AG04449 (cell line): ENCODE data around the gene DUS3L.

Experiments
- CTCF ChIA-PET: fragments of 350-600 bp; formaldehyde crosslinking; extraction: SDS; loops from one replicate; lab custom pipeline; 2021; ENCODE audit warnings: antibody characterized with exemption; lab: Yijun Ruan, JAX
- POLR2A ChIA-PET: fragments of 400-600, 350-600 bp; formaldehyde crosslinking; extraction: SDS; loops from one replicate; lab custom pipeline; 2020; ENCODE audit warnings: antibody characterized with exemption, inconsistent platforms; lab: Yijun Ruan, JAX
- DNase-seq: peaks from one replicate; pipeline ENCODE4 v3.0.0-alpha.2; 2010; ENCODE audit warnings: low read depth, low spot score
- H3K4me3 ChIP-seq: 2 replicates; pipeline ENCODE4 v1.5.1; 2011; ENCODE audit warnings: low read depth, mild to moderate bottlenecking, control low read depth, low read length
- TF ChIP-seq, protein P1 (sequence below): IDR thresholded peaks from one replicate; pipeline ENCODE4 v1.5.1; 2011; ENCODE audit warnings: mild to moderate bottlenecking, moderate library complexity, low read length, control low read depth, inconsistent platforms; ENCODE audit not compliant: insufficient read depth; ENCODE audit errors: missing control alignments

The DUS3L gene, protein sequence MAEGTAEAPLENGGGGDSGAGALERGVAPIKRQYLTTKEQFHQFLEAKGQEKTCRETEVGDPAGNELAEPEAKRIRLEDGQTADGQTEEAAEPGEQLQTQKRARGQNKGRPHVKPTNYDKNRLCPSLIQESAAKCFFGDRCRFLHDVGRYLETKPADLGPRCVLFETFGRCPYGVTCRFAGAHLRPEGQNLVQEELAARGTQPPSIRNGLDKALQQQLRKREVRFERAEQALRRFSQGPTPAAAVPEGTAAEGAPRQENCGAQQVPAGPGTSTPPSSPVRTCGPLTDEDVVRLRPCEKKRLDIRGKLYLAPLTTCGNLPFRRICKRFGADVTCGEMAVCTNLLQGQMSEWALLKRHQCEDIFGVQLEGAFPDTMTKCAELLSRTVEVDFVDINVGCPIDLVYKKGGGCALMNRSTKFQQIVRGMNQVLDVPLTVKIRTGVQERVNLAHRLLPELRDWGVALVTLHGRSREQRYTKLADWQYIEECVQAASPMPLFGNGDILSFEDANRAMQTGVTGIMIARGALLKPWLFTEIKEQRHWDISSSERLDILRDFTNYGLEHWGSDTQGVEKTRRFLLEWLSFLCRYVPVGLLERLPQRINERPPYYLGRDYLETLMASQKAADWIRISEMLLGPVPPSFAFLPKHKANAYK

DNA sequence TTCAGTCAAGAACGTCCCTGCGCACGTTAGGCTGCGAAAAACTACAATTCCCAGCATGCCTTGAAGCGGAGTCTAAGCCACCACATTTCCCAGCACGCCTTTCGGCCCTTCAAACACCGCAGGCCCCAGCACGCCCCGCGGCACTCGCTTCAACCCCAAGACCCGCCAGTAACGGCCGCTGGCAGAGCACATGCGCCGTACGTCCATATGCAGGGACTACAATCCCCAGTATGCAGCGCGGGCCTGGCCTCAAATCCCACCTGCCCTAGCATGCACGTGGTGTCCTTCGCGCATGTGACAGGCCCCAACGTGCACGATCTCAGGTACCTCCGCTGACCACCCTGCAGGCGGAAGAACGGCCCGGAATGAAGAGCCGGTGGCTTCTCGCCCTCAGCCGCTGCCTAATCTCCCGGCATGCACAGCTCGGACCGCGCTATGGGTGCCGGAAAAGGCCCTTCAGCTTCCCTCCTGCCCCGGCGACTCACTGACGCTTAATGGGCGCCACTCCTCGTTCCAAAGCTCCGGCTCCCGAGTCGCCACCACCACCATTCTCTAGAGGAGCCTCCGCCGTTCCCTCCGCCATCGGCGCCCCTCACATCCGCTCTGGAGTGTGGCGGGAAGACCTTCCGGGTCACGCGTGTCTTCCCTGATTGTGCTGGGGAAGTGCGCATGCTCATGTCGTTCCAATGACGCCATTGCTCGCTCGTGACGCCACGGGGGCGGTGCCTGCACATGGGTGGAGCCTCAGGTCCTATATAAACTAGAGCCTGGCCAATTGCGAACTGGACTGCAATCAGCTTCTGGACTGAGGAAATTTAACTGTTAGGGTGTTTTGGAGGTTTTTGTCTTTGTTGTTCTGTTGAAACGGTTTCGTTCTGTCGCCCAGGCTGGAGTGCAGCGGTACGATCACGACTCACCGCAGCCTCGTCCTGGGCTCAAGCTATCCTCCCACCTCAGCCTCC lies at the start of gene DUS3L:
DUS3L (minus strand) TSS at position 605 of the 962 bp plus-strand sequence; CDS start at position 583, 22 bp downstream.
- ChIA-PET POLR2A (interaction anchor here (0.6 to 1.3 kb wide), 3 partner anchors 9 to 72 kb away, joined by 4 read pairs; no protein-coding TSS in a partner anchor), CTCF (interaction anchor here (1.0 to 2.0 kb wide), 5 partner anchors 9 to 17 kb away, joined by 3 to 13 read pairs (median 6); no protein-coding TSS in a partner anchor)
- peak; percentile 88 for DNase-seq
- TF ChIP-seq, protein P1, sequence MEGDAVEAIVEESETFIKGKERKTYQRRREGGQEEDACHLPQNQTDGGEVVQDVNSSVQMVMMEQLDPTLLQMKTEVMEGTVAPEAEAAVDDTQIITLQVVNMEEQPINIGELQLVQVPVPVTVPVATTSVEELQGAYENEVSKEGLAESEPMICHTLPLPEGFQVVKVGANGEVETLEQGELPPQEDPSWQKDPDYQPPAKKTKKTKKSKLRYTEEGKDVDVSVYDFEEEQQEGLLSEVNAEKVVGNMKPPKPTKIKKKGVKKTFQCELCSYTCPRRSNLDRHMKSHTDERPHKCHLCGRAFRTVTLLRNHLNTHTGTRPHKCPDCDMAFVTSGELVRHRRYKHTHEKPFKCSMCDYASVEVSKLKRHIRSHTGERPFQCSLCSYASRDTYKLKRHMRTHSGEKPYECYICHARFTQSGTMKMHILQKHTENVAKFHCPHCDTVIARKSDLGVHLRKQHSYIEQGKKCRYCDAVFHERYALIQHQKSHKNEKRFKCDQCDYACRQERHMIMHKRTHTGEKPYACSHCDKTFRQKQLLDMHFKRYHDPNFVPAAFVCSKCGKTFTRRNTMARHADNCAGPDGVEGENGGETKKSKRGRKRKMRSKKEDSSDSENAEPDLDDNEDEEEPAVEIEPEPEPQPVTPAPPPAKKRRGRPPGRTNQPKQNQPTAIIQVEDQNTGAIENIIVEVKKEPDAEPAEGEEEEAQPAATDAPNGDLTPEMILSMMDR, result no peak
- peak within 1 kb of the TSS; percentile 99 for H3K4me3 ChIP-seq

DNA sequence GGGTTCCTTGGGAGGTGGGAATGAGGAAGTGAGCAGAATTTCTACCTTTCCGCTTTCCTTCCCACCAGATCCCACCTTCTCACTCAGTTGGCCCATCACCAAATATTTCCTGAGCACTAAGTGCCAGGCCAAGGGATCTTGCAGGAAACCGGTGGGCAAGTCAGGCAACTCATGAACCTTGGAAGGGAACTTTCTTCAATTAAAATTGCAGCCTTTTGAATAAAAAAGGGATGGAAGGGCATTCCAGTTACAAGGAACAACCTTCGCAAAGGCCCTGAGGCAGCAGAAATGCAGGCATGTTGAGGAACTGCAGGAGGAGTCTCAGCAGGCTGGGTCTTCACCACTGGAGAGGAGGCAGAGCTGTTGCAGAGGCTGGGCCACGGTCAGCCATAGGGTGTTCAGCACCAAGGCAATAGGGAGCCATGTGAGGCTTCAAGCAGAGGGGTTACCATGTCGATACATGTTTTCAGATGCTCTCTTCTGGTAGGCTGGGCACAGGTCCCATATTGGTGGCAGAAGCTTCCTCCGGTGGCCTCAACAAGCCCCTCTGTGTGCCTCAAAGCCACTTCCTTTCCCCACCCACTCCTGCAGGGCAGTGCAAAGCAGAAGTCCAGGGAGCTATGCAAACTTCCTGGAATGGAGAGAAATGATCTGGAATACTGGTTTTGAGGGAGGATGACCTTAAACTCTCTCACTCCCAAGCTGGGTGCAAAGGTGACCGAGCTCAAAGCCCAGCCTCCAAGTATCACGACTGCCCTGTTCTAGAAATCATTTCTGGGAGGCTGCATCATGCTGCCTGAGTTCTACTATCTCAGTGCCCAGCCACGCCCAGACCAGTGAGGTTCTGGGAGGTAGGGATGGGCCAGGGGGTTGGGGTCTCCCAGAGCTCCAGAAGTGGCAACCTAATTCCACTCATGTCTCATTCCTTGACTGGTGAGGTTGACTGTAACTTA lies 48.4 kb upstream of the DUS3L start, which contains the start of gene FUT6:
FUT6 (minus strand) TSS at position 638 of the 953 bp plus-strand sequence. CDS start 7,135 bp downstream, outside the sequence.
- POLR2A ChIA-PET, result interaction anchor here (1.0 kb wide), 1 partner anchor 12 kb away, joined by 4 read pairs; no protein-coding TSS in a partner anchor

DNA sequence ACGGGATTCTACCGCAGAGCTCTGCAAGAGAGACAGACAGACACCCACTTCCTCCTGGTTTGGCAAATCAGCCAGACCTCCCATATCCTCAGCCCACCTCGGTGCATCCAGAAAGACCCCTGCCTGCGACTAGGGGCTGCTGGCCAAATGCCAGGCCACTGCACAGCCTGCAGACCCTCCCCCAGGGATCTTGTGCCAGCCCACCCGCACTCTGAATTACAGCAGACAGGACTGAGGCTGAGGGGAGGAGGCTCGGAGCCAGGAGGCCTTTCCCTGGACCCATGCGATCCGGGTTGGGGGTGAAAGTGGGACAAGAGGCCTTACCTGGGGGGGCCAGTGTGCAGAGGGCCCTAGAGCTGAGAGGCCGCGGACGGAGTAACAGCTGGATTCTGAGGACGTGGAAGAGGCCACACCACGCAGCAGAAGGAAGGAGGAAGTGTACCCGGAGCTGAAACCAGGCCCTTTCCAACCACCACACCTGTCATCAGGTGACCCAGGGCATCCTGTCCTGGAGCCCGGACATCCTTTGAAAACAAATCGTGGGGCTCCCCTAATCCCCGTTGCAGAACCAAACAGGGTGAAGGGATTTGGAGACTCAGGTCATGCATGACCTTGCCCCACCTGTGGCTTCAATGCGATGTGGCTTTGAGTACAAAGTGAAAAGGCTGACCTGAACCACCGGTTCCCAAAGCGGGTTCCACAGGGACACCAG lies 47.5 kb upstream of the DUS3L start:
- no peak overlapping the region for H3K4me3 ChIP-seq
- CTCF ChIA-PET, result no interaction called here
- DNase-seq, result no peak
- TF ChIP-seq, protein P1, result no peak
- POLR2A ChIA-PET, result no interaction called here

More for the DNA sequence above, 48.4 kb upstream of the DUS3L start, which contains the start of gene FUT6:
- DNase-seq, result no peak
- TF ChIP-seq, protein P1, result no peak
- CTCF ChIA-PET, result no interaction called here
- no peak within 1 kb of the TSS for H3K4me3 ChIP-seq

DNA sequence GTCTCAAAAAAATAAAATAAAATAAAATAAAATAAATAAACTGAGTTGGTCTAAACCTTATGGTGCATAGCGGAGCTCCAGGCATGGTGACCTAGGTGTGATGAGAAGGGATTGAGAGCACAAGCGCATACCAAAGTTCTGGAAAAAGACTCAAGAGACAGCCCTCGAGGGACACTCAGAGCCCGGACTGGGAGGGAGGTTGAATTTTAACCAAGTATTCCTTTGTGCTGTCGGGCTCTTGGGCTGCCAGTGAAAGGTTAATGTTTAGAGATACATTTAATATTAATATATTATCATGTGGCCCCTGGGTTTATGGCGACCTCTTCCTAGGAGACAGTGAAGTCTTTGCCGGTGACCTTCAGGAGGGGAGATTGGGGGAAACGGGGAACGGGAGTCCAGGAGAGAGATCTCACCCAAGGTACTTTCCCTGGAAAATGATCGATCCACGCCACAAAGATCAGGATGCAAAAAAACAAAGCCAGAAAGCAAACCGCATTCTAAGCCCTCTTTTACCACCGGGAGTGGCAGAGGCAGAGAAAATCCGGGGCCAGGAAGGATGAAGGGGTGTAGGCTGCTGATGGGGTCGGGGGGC lies 46.9 kb upstream of the DUS3L start:
- no peak overlapping the region for H3K4me3 ChIP-seq
- no peak for DNase-seq
- ChIA-PET CTCF (no interaction called here), POLR2A (no interaction called here)
- TF ChIP-seq, protein P1, result no peak
